Chondrocyte (in vitro differentiated cells): ENCODE data around the gene TAAR2. TPM values are rescaled to one million over a fixed set of nuclear protein-coding genes. Genes with fewer than 3 reads are reported as not detected.

Source experiments
- DNase-seq: peaks from one replicate; pipeline ENCODE4 v3.0.0; 2021; ENCODE audit warnings: mixed read lengths, low spot score
- H3K27ac Mint-ChIP-seq: one replicate; pipeline ENCODE4 v1.8.0; 2021; ENCODE audit warnings: mild to moderate bottlenecking, moderate library complexity, mixed read lengths; ENCODE audit not compliant: unreplicated experiment
- H3K27me3 Mint-ChIP-seq: 2 replicates; pipeline ENCODE4 v1.8.0; 2021; ENCODE audit warnings: low read depth, mixed read lengths
- H3K36me3 Mint-ChIP-seq: 2 replicates; pipeline ENCODE4 v1.8.0; 2021; ENCODE audit warnings: low read depth, mixed read lengths
- H3K4me1 Mint-ChIP-seq: 2 replicates; pipeline ENCODE4 v1.8.0; 2021; ENCODE audit warnings: low read depth, mild to moderate bottlenecking, mixed read lengths
- H3K4me3 Mint-ChIP-seq: one replicate; pipeline ENCODE4 v1.8.0; 2021; ENCODE audit warnings: mild to moderate bottlenecking, moderate library complexity, mixed read lengths; ENCODE audit not compliant: unreplicated experiment
- H3K9me3 Mint-ChIP-seq: 2 replicates; pipeline ENCODE4 v1.8.0; 2021; ENCODE audit warnings: low read depth, mixed read lengths
- long read RNA-seq: library from polyadenylated mRNA; stranded (forward); transcript quantifications from one replicate; pipeline ENCODE4 v2.0.0, GENCODE V29; 2021
- total RNA-seq: library from RNA; stranded (reverse); gene quantifications from 3 replicates; pipeline ENCODE4 v1.2.1, GENCODE V29; 2021
- TF ChIP-seq, protein P1 (sequence below): fragments of 200-600 bp; sonication (generic); IDR thresholded peaks from 2 replicates; pipeline ENCODE4 v1.5.0; 2021; ENCODE audit warnings: antibody characterized with exemption, mild to moderate bottlenecking, moderate library complexity

Gene TAAR2, protein sequence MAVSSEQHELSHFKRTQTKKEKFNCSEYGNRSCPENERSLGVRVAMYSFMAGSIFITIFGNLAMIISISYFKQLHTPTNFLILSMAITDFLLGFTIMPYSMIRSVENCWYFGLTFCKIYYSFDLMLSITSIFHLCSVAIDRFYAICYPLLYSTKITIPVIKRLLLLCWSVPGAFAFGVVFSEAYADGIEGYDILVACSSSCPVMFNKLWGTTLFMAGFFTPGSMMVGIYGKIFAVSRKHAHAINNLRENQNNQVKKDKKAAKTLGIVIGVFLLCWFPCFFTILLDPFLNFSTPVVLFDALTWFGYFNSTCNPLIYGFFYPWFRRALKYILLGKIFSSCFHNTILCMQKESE
- not detected in 3 replicates for total RNA-seq
- long read RNA-seq, result 0 reads

DNA sequence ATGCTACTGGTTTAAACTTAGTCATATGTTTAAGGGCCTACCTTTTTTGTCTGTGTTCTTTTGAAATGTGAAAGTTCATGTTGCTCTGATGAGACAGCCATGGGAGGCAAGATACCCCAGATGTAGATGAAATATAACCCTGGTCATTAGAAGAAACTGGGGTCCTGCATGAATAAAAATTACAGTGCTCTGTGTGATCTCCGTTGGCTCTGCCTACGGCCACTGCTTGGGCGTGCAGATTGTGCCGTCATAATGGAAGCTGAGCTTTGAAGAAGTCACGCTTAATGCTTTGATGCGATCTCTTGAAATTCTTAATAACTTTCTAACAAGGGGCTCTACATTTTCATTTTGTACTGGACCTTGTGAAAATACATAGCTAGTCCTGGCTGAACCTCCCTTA, at the start of gene TAAR2:
Gene TAAR2 (minus strand): TSS at position 101 of the 400 bp plus-strand sequence. CDS start 0 bp downstream, at position 101.
- H3K27ac Mint-ChIP-seq, result no peak within 1 kb of the TSS
- no peak within 1 kb of the TSS for H3K4me3 Mint-ChIP-seq
- peaks cover 2% of the 10 kb centered on the region for H3K36me3 Mint-ChIP-seq
- H3K4me1 Mint-ChIP-seq, result no peaks in the 10 kb centered on the region
- DNase-seq, result no peak
- peaks cover 15% of the 10 kb centered on the region for H3K9me3 Mint-ChIP-seq
- H3K27me3 Mint-ChIP-seq, result peaks cover 25% of the 10 kb centered on the region
- TF ChIP-seq, protein P1, sequence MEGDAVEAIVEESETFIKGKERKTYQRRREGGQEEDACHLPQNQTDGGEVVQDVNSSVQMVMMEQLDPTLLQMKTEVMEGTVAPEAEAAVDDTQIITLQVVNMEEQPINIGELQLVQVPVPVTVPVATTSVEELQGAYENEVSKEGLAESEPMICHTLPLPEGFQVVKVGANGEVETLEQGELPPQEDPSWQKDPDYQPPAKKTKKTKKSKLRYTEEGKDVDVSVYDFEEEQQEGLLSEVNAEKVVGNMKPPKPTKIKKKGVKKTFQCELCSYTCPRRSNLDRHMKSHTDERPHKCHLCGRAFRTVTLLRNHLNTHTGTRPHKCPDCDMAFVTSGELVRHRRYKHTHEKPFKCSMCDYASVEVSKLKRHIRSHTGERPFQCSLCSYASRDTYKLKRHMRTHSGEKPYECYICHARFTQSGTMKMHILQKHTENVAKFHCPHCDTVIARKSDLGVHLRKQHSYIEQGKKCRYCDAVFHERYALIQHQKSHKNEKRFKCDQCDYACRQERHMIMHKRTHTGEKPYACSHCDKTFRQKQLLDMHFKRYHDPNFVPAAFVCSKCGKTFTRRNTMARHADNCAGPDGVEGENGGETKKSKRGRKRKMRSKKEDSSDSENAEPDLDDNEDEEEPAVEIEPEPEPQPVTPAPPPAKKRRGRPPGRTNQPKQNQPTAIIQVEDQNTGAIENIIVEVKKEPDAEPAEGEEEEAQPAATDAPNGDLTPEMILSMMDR, result no peak

DNA sequence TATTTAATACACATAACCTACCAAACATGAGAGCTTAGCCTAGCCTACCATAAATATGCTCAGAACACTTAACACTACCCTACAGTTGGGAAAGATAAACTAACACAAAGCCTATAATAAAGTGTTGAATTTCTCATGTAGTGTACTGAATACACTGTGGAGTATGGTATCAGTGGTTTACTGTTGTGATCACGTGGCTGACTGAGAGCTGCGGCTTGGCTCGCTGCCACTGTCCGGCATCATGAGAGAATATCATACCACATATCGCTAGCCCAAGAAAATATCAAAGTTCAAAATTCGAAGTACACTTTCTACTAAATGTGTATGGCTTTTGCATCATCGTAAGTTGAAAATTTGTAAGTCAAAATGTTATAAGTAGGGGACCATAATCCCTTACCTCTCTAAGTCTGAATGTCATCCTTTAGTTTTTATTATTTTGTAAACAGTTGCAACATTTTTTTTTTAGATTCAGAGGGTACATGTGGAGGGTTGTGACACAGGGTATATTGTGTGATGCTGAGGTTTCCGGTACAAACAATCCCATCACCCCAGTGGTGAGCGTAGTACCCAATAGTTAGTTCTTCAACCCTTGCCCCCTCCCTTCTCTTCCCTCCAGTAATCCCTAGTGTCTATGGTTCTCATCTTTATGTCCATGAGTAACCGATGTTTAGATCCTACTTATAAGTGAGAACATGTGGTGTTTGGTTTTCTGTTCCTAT, 49.5 kb upstream of the TAAR2 start:
- no peak for DNase-seq
- TF ChIP-seq, protein P1, result no peak
- no peak overlapping the region for H3K4me3 Mint-ChIP-seq
- no peaks in the 10 kb centered on the region for H3K9me3 Mint-ChIP-seq
- H3K36me3 Mint-ChIP-seq, result no peaks in the 10 kb centered on the region
- H3K27ac Mint-ChIP-seq, result no peak overlapping the region
- peaks cover 2% of the 10 kb centered on the region for H3K4me1 Mint-ChIP-seq
- peaks cover 14% of the 10 kb centered on the region for H3K27me3 Mint-ChIP-seq

DNA sequence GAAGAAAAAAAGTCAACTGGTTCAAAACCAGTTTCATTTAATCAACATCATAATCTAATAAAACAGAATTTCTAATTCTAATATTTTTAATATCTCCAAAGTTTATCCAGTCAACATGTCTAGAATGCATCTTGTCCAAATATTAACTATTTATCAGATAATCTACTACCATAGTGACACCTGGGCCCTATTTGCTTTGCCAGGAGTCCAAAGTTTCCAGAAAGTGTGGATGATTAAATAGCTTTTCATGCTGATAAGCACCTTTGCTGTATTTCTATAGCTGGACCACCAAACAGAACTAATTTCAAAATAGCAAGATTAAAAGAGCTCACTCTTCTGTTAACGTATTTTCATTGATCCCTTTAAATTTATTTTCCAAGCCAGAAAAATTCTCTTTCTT, 47.2 kb upstream of the TAAR2 start:
- DNase-seq, result no peak
- Mint-ChIP-seq H3K27ac (no peak overlapping the region), H3K4me3 (no peak overlapping the region), H3K4me1 (peaks cover 2% of the 10 kb centered on the region), H3K27me3 (peaks cover 14% of the 10 kb centered on the region), H3K36me3 (no peaks in the 10 kb centered on the region), H3K9me3 (no peaks in the 10 kb centered on the region)
- TF ChIP-seq, protein P1, result no peak

DNA sequence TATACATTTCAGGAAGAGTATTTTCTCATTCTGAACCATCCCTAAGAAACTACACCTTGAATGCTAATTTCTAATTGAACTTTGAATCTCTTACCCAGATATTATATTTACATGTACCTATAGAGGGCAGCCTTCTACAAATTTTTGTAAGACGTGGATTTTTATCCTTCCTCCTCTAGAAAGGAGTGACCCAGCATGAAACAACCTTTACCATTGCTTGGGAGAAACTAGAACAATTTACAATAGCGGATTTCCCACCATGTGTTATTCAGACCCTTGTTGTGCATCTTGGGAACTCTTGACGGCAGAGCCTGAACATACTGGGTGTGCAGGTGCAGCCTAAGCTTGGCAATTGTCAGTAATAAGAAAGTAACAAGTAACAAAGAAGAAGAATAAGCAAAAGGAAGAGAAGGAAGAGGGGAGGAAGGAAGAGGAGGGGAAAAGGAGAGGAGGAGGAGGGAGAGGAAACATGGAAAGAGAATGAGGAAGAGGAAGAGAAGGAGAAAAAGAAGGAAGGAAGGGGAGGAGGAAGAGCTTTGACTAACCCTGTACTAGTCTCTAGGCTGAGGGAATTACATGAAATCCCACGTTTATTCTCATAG, 45.7 kb upstream of the TAAR2 start:
- Mint-ChIP-seq H3K27me3 (peaks cover 9% of the 10 kb centered on the region), H3K4me3 (no peak overlapping the region), H3K4me1 (peaks cover 2% of the 10 kb centered on the region), H3K27ac (no peak overlapping the region), H3K9me3 (peaks cover 7% of the 10 kb centered on the region), H3K36me3 (peaks cover 2% of the 10 kb centered on the region)
- TF ChIP-seq, protein P1, result peak; percentile 87
- no peak for DNase-seq

DNA sequence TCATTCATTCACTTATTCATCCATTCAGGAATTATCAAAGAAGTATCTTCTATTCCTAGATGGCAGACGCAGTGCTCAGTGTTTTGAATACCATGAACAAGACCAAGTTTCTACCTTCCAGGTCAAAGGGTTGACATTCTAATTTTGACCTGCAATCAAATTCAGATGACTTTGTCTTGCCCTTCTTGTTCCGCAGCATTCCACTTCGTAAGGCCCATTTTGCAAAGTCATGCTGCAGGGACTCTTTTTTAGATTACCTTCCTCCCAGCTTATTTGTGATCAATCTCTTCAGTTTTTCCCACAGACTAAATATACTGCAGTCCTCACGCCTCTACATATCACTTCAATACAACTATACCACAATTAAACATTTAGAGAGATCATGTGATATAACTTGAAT, 42.0 kb upstream of the TAAR2 start:
- peaks cover 10% of the 10 kb centered on the region for H3K9me3 Mint-ChIP-seq
- H3K4me3 Mint-ChIP-seq, result no peak overlapping the region

More for the DNA sequence above, 42.0 kb upstream of the TAAR2 start:
- DNase-seq, result no peak
- TF ChIP-seq, protein P1, result no peak
- peaks cover 2% of the 10 kb centered on the region for H3K27me3 Mint-ChIP-seq
- peaks cover 2% of the 10 kb centered on the region for H3K4me1 Mint-ChIP-seq
- H3K36me3 Mint-ChIP-seq, result peaks cover 2% of the 10 kb centered on the region
- H3K27ac Mint-ChIP-seq, result no peak overlapping the region
